ENCODE data around the gene TRAM2. TPM values are rescaled to one million over a fixed set of nuclear protein-coding genes. Genes with fewer than 3 reads are reported as not detected.
A peak's percentile ranks its signal among the peaks of the same experiment; 100 is the strongest.

The TRAM2 gene
- total and polyA plus RNA-seq, 2 of the 13 experiments (the other 11 are each of a cell fraction or from before 2014, with no cell fraction given): 49.1 to 72.5 TPM

DNA sequence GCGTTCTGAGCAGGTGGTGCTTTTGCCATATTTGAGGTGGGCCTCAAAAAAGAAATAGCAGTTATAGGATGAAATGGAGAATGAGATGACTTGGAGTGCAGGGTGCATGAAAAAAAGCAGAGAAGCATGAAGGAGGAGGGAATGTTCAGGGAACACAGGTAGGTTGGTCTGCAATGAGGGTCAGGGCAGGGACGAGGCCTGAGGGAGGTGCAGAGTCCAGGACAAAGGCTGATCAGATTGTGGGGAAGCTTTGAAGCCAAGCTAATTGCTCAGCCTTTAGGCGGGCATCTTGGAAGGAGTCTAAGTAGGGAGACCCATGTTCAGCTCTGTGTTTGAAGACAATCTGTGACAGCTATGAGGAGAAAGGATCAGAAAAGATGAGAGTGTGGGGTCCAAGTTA is 12.0 kb downstream of the TRAM2 start (continued):
- TF ChIP-seq, protein P1, sequence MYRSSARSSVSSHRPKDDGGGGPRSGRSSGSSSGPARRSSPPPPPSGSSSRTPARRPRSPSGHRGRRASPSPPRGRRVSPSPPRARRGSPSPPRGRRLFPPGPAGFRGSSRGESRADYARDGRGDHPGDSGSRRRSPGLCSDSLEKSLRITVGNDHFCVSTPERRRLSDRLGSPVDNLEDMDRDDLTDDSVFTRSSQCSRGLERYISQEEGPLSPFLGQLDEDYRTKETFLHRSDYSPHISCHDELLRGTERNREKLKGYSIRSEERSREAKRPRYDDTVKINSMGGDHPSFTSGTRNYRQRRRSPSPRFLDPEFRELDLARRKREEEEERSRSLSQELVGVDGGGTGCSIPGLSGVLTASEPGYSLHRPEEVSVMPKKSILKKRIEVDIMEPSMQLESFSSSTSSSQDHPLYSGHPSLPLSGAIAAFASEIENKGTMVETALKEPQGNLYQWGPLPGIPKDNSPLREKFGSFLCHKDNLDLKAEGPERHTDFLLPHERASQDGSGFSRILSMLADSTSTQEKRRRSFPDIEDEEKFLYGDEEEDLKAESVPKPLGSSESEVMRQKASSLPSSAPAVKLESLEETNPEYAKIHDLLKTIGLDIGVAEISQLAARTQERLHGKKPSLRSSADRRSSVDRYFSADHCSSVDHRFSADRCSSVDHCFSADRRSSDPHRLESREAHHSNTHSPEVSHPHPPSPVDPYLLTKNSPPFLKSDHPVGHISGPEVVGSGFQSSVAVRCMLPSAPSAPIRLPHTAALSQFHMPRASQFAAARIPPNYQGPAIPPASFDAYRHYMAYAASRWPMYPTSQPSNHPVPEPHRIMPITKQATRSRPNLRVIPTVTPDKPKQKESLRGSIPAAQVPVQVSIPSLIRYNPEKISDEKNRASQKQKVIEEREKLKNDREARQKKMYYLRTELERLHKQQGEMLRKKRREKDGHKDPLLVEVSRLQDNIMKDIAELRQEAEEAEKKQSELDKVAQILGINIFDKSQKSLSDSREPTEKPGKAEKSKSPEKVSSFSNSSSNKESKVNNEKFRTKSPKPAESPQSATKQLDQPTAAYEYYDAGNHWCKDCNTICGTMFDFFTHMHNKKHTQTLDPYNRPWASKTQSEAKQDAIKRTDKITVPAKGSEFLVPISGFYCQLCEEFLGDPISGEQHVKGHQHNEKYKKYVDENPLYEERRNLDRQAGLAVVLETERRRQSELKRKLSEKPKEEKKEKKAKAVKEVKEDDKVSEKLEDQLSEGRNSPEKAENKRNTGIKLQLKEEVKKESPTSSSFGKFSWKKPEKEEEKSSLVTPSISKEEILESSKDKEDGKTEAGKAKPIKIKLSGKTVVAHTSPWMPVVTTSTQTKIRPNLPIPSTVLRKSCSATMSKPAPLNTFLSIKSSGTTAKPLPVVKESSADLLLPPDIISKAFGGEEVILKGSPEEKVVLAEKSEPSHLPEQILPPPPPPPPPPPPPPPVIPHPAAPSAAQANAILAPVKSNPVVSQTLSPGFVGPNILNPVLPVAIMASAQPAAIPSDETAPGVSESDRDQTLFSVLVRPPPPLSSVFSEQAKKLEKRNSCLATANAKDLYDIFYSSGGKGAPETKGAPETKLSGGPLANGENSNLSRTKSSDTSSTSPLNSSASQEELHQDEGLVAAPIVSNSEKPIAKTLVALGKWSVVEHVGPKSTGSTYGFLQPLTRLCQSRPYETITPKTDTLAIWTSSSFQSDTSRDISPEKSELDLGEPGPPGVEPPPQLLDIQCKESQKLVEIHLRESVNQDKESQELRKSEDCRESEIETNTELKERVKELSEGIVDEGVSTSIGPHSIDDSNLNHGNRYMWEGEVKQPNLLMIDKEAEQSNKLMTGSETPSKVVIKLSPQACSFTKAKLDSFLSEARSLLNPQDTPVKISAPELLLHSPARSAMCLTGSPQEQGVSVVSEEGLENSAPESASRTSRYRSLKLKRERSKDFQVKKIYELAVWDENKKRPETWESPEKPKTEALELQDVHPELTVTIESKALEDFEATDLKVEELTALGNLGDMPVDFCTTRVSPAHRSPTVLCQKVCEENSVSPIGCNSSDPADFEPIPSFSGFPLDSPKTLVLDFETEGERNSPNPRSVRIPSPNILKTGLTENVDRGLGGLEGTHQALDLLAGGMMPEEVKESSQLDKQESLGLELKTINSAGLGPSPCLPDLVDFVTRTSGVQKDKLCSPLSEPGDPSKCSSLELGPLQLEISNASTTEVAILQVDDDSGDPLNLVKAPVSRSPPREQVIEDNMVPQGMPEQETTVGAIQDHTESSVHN (CRISPR knock-in tag; IDR thresholded peaks at IDR 0.05): no peak
- TF ChIP-seq ZNF274 (CRISPR knock-in tag; IDR thresholded peaks at IDR 0.05): 0 out of 2 replicates have a peak, but pooled peaks have one; percentile 23
- TF ChIP-seq CEBPG (CRISPR knock-in tag; IDR thresholded peaks at IDR 0.05): no peak
- TF ChIP-seq FLYWCH1 (CRISPR knock-in tag; IDR thresholded peaks at IDR 0.05): no peak
- TF ChIP-seq TGIF2 (CRISPR knock-in tag; IDR thresholded peaks at IDR 0.05): no peak
- TF ChIP-seq NONO (IDR thresholded peaks at IDR 0.05): no peak
- TF ChIP-seq NONO (CRISPR knock-in tag; conservative IDR thresholded peaks at IDR 0.05): no peak
- TF ChIP-seq ZNF773 (CRISPR knock-in tag; IDR thresholded peaks at IDR 0.05; ENCODE audit: borderline replicate concordance): no peak
- TF ChIP-seq, protein P2, sequence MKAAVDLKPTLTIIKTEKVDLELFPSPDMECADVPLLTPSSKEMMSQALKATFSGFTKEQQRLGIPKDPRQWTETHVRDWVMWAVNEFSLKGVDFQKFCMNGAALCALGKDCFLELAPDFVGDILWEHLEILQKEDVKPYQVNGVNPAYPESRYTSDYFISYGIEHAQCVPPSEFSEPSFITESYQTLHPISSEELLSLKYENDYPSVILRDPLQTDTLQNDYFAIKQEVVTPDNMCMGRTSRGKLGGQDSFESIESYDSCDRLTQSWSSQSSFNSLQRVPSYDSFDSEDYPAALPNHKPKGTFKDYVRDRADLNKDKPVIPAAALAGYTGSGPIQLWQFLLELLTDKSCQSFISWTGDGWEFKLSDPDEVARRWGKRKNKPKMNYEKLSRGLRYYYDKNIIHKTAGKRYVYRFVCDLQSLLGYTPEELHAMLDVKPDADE (CRISPR knock-in tag; IDR thresholded peaks at IDR 0.05): no peak
- no peak for TF ChIP-seq NFIC (IDR thresholded peaks at IDR 0.05; ENCODE audit: low read length)
- TF ChIP-seq, protein P3, sequence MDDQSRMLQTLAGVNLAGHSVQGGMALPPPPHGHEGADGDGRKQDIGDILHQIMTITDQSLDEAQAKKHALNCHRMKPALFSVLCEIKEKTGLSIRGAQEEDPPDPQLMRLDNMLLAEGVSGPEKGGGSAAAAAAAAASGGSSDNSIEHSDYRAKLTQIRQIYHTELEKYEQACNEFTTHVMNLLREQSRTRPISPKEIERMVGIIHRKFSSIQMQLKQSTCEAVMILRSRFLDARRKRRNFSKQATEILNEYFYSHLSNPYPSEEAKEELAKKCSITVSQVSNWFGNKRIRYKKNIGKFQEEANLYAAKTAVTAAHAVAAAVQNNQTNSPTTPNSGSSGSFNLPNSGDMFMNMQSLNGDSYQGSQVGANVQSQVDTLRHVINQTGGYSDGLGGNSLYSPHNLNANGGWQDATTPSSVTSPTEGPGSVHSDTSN (CRISPR knock-in tag; IDR thresholded peaks at IDR 0.05; ENCODE audit: borderline replicate concordance): no peak
- TF ChIP-seq, protein P4, sequence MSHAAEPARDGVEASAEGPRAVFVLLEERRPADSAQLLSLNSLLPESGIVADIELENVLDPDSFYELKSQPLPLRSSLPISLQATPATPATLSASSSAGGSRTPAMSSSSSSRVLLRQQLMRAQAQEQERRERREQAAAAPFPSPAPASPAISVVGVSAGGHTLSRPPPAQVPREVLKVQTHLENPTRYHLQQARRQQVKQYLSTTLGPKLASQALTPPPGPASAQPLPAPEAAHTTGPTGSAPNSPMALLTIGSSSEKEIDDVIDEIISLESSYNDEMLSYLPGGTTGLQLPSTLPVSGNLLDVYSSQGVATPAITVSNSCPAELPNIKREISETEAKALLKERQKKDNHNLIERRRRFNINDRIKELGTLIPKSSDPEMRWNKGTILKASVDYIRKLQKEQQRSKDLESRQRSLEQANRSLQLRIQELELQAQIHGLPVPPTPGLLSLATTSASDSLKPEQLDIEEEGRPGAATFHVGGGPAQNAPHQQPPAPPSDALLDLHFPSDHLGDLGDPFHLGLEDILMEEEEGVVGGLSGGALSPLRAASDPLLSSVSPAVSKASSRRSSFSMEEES (CRISPR knock-in tag; IDR thresholded peaks at IDR 0.05): no peak
- TF ChIP-seq, protein P5, sequence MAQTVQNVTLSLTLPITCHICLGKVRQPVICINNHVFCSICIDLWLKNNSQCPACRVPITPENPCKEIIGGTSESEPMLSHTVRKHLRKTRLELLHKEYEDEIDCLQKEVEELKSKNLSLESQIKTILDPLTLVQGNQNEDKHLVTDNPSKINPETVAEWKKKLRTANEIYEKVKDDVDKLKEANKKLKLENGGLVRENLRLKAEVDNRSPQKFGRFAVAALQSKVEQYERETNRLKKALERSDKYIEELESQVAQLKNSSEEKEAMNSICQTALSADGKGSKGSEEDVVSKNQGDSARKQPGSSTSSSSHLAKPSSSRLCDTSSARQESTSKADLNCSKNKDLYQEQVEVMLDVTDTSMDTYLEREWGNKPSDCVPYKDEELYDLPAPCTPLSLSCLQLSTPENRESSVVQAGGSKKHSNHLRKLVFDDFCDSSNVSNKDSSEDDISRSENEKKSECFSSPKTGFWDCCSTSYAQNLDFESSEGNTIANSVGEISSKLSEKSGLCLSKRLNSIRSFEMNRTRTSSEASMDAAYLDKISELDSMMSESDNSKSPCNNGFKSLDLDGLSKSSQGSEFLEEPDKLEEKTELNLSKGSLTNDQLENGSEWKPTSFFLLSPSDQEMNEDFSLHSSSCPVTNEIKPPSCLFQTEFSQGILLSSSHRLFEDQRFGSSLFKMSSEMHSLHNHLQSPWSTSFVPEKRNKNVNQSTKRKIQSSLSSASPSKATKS (CRISPR knock-in tag; IDR thresholded peaks at IDR 0.05): no peak
- no peak for TF ChIP-seq BORCS8-MEF2B (CRISPR knock-in tag; IDR thresholded peaks at IDR 0.05)
- no peak for TF ChIP-seq XRCC5 (optimal IDR thresholded peaks at IDR 0.05; ENCODE audit: low read length)
- no peak for TF ChIP-seq ZFP82 (CRISPR knock-in tag; IDR thresholded peaks at IDR 0.05; ENCODE audit: borderline replicate concordance)
- peak; percentile 56; the same call in 1 of the 2 replicates for TF ChIP-seq ESRRA (CRISPR knock-in tag; IDR thresholded peaks at IDR 0.05; ENCODE audit: low read depth)

Measured in HepG2 (cell line).